GF-D8 (cell line): ENCODE data around the gene MAGEF1.

Experiments used
- DNase-seq: peaks from one replicate; lab custom pipeline; 2025; lab: John Stamatoyannopoulos, UW

Gene MAGEF1

DNA sequence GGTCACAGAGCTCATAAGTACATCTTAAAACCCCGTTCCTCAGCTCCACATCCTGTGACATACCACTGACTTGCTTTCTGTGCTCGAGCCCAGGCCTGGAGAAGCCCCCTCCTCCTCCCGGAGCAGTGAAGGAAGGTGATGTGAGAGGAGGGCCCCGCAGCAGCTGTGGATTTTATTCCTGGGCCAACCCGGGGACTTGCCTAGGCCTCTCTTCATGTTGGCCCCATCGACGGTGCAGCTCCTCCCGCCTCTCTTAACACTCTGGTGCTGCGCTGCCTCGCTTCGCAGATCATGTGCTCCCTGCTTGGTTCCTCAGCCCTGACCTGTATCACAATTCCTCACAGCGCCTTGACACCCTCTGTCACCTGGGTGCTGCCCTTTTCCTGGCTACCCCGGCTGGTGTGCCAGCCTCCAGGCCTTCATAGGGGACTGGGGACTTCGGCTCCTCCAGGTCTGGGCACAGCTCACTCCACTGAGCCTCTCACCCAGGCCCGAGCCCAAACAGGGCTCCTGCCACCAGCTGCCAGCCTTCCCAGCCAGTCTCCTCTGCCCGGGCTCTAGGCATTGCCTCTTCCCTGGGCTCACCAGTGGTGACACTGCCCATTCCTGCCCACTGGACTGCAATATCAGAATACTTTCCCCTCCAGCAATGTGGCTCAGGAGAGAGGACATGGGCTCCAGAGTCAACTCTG lies 21.5 kb downstream of the MAGEF1 start:
- DNase-seq: no peak

- DNase-seq: no peak
These were observed 23.0 kb downstream of the MAGEF1 start for GRCh38 chr3:184688882-184689271.

- DNase-seq: no peak
These were observed 23.5 kb downstream of the MAGEF1 start for GRCh38 chr3:184688251-184688881.

- peak; percentile 76 for DNase-seq
These were observed 24.4 kb downstream of the MAGEF1 start for GRCh38 chr3:184687363-184688015.

GRCh38 chr3:184685646-184686045 lies 26.2 kb downstream of the MAGEF1 start:
- no peak for DNase-seq

GRCh38 chr3:184685055-184685454 lies 26.8 kb downstream of the MAGEF1 start:
- DNase-seq: no peak

DNA sequence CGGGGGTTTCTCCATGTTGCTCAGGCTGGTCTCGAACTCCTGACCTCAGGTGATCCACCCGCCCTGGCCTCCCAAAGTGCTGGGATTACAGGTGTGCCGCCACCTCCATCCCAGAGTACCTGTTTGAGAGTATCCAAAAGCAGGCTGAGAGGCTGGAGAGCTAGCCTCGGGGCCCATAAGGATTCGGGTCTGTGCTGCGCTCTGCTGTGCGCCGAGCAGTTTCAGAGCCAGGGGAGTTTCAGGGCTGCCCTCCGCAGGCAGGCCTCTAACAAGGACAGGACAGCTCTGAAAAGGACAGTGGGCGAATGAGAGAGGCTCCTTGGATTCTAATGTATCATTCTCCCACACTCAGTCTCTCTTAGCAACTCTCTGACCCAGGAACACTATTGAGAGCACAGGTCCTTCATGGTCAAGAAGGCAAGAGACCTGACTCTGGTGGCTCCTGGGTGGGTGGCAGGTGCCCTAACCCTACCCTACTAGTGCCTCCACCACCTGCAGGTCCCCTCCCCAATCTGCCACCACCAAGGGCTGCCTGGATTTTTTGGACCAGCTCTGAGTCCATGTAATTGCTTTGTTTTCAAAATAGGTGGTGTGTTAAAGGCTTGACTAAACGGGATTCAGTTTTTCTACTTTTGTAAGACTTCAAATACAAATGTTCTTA lies 27.8 kb downstream of the MAGEF1 start:
- DNase-seq: no peak

- no peak for DNase-seq
These were observed 28.6 kb downstream of the MAGEF1 start for GRCh38 chr3:184683234-184683633.

GRCh38 chr3:184682671-184683070 lies 29.2 kb downstream of the MAGEF1 start:
- DNase-seq: no peak

GRCh38 chr3:184680385-184681345 lies 31.2 kb downstream of the MAGEF1 start:
- DNase-seq: no peak

GRCh38 chr3:184679056-184679816 lies 32.6 kb downstream of the MAGEF1 start:
- no peak for DNase-seq

DNA sequence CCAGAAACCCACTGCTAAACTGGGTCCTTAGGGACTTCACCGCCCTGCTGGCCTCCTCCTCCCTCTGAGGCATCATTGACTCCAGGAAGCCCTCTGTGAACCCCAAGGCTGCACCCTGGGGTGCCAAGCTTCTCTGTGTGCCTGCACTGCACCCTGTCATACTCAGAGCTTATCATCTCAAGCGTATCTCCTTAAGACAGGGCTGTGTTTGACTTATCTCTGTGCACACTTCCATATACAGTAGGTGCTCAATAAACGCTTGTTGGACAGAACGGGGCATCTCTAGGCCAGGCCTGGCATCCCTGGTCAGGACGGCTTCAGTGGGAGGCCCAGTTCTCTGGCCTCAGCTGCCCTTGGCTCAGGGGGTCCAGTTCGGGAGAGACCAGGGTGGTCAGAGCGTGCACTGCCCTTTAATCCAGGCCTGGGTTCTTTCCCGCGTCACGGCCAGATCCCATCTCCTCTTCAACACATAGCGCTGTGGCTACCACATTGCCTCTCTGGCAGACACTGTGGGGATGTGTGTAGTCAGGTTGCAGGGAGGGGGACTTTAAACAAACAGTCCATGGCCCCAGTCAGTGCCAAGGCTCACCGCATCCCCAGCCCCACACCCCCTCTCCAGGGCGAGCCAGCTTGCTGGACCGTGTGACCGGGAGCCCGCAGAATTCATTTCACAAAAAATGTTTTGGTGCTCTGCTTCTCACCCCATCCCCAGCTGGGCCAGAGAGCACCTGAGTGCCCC lies 33.4 kb downstream of the MAGEF1 start:
- DNase-seq: no peak

DNA sequence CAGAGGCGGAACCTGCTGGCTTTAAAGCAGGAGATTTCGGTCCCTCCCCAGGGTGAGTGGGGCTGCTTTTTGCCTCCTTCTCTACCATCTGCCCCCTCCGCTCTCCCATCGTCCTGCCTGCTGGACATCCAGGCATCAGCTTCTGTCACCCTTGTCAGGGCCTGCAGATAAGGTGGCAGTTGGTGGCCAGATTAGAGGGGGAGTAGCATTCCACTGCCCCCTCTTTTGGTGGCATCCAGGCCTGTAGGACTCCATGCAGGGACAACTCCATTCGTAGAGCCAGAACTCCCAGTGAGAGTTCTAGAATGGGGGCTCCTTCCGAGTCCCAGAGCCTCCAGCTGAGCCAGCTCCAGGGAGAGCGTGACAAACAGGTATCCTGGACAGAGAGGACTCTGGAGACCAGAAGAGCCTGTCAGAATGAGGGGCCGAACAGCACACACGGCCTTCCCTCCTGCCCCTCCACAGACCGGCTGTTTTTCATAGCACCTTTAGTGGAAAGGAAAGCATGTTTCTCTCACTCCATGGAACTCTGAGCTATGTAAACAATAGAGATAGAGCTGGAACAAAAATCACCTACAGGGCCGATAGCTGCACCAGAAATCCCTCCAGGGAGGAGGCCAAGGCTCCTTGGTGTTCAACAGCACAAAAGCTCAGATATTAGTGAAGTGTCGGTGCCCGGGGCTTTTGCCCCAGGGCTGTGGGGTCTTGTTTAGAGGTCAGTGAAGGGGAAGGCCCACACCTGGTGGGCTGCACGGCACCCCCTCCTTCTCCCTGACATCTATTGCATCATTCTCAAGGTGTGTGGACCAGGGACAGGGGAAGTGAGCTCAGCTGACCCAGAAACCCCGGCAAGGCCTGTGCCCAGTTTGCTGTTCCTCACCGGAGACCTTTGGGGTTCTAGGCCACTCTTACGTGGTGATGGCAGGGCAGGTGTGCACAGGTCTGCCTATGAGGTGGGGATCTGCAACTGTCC lies 34.2 kb downstream of the MAGEF1 start:
- no peak for DNase-seq

GRCh38 chr3:184676927-184677326 lies 34.9 kb downstream of the MAGEF1 start:
- DNase-seq: peak; percentile 73

GRCh38 chr3:184674626-184675025 lies 37.2 kb downstream of the MAGEF1 start:
- DNase-seq: no peak

- no peak for DNase-seq
These were observed 38.6 kb downstream of the MAGEF1 start for GRCh38 chr3:184672977-184673870.

DNA sequence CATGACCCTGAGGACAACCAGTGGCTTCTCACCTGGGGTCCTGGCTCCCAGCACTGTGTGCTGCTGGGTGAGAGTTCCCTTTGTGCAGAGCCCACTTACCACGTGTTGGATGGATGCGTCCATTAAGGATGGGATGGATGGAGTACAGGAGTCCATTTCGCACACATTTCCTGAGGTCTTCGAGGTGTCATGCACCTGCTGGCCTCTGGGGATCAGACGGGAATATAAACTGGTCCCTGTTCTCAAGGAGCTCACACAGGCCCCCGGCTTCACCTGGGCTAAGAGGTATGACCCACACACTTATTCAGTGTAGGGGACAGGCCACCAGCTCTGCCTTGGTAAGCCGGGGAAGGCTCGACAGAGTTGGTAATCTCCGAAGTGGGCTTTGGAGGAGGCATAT lies 39.5 kb downstream of the MAGEF1 start:
- no peak for DNase-seq

GRCh38 chr3:184670091-184670602 lies 41.7 kb downstream of the MAGEF1 start:
- no peak for DNase-seq
